Brain microvascular endothelial cell (primary cell): ENCODE data around the gene TANGO6.

Experiments
- DNase-seq: peaks from one replicate; pipeline ENCODE4 v3.0.0-alpha.2; 2020
- H3K27ac ChIP-seq: fragments of 250-450 bp; sonication (Bioruptor Pico); 2 replicates; pipeline ENCODE4 v1.5.1; 2020; ENCODE audit warnings: mild to moderate bottlenecking, moderate library complexity
- H3K27me3 ChIP-seq: fragments of 250-450 bp; sonication (Bioruptor Pico); replicated peaks from 2 replicates; pipeline ENCODE4 v1.5.1; 2020; ENCODE audit warnings: mild to moderate bottlenecking
- H3K36me3 ChIP-seq: fragments of 250-450 bp; sonication (Bioruptor Pico); replicated peaks from 2 replicates; pipeline ENCODE4 v1.5.1; 2020; ENCODE audit warnings: mild to moderate bottlenecking
- H3K4me3 ChIP-seq: 2 replicates; pipeline ENCODE4 v1.5.1; 2011; ENCODE audit warnings: low read depth, mild to moderate bottlenecking, control low read depth, low read length, moderate library complexity
- in situ Hi-C: cut with HindIII; loops from 2 replicates; pipeline ENCODE4 v1.10.0; 2017; ENCODE audit warnings: low sequenced_read_pairs, low pct_ligation_motif_present
- TF ChIP-seq, protein P1 (sequence below): IDR thresholded peaks from 2 replicates; pipeline ENCODE4 v1.5.1; 2011; ENCODE audit warnings: low read depth, mild to moderate bottlenecking, moderate library complexity, low read length, control low read depth, inconsistent platforms; ENCODE audit errors: missing control alignments

TANGO6 gene

DNA sequence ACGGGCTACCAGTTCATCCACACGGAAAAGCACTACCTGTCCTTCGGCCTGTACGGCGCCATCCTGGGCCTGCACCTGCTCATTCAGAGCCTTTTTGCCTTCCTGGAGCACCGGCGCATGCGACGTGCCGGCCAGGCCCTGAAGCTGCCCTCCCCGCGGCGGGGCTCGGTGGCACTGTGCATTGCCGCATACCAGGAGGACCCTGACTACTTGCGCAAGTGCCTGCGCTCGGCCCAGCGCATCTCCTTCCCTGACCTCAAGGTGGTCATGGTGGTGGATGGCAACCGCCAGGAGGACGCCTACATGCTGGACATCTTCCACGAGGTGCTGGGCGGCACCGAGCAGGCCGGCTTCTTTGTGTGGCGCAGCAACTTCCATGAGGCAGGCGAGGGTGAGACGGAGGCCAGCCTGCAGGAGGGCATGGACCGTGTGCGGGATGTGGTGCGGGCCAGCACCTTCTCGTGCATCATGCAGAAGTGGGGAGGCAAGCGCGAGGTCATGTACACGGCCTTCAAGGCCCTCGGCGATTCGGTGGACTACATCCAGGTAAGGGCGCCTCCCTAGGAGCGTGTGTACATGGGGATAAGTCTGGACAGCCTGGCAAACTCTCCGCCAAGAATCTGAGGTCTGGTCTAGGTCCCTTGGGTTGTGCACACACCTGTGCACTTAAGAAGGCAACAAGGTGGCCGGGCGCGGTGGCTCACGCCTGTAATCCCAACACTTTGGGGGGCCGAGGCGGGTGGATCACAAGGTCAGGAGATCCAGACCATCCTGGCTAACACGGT, 266.3 kb downstream of the TANGO6 start:
- TF ChIP-seq, protein P1, sequence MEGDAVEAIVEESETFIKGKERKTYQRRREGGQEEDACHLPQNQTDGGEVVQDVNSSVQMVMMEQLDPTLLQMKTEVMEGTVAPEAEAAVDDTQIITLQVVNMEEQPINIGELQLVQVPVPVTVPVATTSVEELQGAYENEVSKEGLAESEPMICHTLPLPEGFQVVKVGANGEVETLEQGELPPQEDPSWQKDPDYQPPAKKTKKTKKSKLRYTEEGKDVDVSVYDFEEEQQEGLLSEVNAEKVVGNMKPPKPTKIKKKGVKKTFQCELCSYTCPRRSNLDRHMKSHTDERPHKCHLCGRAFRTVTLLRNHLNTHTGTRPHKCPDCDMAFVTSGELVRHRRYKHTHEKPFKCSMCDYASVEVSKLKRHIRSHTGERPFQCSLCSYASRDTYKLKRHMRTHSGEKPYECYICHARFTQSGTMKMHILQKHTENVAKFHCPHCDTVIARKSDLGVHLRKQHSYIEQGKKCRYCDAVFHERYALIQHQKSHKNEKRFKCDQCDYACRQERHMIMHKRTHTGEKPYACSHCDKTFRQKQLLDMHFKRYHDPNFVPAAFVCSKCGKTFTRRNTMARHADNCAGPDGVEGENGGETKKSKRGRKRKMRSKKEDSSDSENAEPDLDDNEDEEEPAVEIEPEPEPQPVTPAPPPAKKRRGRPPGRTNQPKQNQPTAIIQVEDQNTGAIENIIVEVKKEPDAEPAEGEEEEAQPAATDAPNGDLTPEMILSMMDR, result no peak
- H3K27me3 ChIP-seq, result no peaks in the 10 kb centered on the region
- H3K4me3 ChIP-seq, result no peak overlapping the region
- no peak overlapping the region for H3K27ac ChIP-seq
- DNase-seq, result no peak
- peaks cover 6% of the 10 kb centered on the region for H3K36me3 ChIP-seq
- in situ Hi-C loops, result loop anchor here (25.0 kb wide), 2 partner anchors 97 to 197 kb away; no protein-coding TSS in a partner anchor

DNA sequence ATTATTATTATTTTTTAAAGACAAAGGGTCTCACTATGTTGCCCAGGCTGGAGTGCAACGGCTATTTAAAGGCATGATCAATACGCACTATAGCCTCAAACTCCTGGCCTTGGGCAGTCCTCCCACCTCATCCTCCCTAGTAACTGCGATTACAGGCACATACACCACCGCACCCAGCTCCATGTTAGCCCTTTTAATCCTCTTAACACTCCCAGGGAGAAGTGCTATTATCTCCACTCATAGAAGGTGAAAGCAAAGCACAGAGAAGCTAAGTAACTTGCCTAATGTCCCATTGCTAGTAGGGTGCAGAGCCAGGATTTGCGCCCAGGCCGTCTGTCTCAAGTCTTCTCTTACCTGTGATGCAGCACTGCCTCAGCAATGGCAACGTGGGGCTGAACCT, 267.1 kb downstream of the TANGO6 start:
- DNase-seq, result no peak
- in situ Hi-C loops, result loop anchor here (25.0 kb wide), 2 partner anchors 98 to 198 kb away; no protein-coding TSS in a partner anchor
- Histone ChIP-seq H3K27me3 (no peaks in the 10 kb centered on the region), H3K36me3 (peaks cover 6% of the 10 kb centered on the region), H3K27ac (no peak overlapping the region), H3K4me3 (no peak overlapping the region)
- TF ChIP-seq, protein P1, result no peak

DNA sequence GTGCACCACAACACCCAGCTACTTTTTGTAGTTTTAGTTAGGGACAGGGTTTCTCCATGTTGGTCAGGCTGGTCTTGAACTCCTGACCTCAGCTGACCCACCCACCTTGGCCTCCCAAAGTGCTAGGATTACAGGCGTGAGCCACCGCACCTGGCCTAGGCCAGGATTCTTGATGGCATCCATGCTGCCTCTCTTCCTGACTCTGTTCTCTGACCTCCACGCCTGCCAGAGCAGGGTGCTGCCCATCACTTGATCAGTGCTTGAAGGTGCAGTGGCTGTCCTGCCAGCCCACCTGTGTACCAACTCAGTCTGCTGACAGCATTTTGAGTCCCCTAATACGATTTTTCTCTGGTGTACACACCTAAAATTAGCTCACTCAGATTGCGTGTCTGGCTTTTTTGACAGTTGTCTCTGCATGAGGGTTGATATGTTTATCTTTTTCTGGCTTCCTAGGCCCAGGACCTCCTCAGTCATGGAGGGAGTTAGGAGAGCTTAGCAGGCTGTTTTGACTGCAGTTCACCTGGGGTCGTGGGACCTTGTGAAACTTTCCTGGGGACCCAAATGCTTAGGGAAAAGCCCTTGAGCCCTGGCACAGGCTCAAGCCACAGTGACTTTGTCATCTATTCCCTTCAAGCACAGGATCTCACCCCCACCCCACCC, 268.0 kb downstream of the TANGO6 start:
- Histone ChIP-seq H3K27me3 (no peaks in the 10 kb centered on the region), H3K27ac (no peak overlapping the region), H3K4me3 (no peak overlapping the region), H3K36me3 (peaks cover 6% of the 10 kb centered on the region)
- no peak for DNase-seq
- TF ChIP-seq, protein P1, result no peak
- in situ Hi-C loops, result loop anchor here (25.0 kb wide), 2 partner anchors 99 to 199 kb away; no protein-coding TSS in a partner anchor

DNA sequence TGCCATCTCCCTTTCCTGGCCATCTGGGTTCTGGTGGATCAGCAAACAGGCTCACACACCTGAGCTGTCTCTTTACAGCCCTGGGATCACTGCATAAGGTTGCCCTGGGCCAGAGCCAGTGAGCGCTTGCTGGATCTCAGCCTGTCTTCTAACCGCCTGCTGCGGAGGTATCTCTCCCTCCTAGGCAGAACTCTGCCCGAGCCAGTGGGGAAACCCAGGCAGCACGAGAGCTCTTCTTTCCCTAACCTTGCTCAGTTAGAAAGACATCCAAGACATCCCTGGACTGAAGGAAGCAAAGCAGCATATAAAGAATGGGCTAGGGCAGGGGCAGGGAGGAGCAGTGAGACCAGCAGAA, 268.5 kb downstream of the TANGO6 start:
- H3K36me3 ChIP-seq, result peaks cover 6% of the 10 kb centered on the region
- TF ChIP-seq, protein P1, result no peak

DNA sequence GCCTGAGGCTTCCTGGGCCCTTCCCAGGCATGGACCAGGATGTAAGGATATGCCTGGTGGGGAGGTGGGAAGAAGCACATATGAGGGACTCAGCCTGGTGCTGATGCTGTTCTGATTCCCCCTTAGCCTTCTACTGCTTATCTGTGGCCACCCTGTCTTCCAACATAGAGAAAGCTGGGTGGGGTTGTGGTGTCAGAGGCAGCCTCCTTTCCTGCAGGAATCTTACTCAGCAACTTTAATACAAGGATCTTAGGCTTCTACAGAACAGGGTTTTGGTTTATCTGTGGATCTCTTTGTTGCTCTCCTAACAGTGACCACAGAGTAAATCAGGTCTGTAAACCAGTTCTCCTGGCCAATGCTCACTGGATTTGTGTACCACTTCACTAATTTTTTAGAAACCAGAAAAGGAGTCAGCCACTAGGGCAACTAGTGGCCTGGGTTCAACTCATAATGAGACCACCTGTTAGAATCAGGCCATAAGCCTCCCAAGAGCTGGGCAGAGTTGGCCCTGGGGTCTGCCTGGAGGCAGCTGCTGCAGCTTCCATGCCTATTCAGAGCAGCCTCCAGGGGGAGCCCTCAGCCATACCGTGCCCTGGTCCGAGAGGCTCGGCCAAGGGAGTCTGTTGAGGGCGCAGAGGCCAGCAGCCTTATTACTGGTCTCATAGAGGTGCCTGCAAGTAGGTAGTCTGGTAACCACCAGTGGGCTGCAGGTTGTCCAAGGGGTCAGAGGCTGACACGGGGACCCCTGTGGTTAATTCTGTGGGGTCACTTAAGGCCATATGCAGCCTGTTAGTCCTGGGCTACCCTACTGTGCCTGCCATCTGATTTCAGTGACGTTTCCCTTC, 269.2 kb downstream of the TANGO6 start:
- H3K27me3 ChIP-seq, result no peaks in the 10 kb centered on the region
- no peak overlapping the region for H3K4me3 ChIP-seq
- TF ChIP-seq, protein P1, result peak; percentile 95
- peak; percentile 43 for DNase-seq
- H3K27ac ChIP-seq, result no peak overlapping the region
- peaks cover 6% of the 10 kb centered on the region for H3K36me3 ChIP-seq
- in situ Hi-C loops, result loop anchor here (25.0 kb wide), 2 partner anchors 100 to 200 kb away; no protein-coding TSS in a partner anchor

More for the DNA sequence above, 268.5 kb downstream of the TANGO6 start:
- DNase-seq, result no peak
- H3K27ac ChIP-seq, result no peak overlapping the region
- no peak overlapping the region for H3K4me3 ChIP-seq
- no peaks in the 10 kb centered on the region for H3K27me3 ChIP-seq
- in situ Hi-C loops, result loop anchor here (25.0 kb wide), 2 partner anchors 100 to 200 kb away; no protein-coding TSS in a partner anchor
